Prostate gland (tissue), 2 donors: ENCODE data around the gene KLRC3.
A peak's percentile ranks its signal among the peaks of the same experiment; 100 is the strongest.

Experiments
- CTCF ChIP-seq, 4 experiments: fragments of 200-600 bp in 2 of 4; fragments of 450-650 bp in 2 of 4; sonication (generic) in 2 of 4; IDR thresholded peaks; 1 replicate in 3 of 4; 2 replicates in 1 of 4; pipeline ENCODE4 v1.5.1; 2016 to 2019; ENCODE audit warnings: antibody characterized with exemption in 4 of 4, mild to moderate bottlenecking in 2 of 4, moderate library complexity in 2 of 4
- POLR2A ChIP-seq: fragments of 450-650 bp; IDR thresholded peaks from one replicate; pipeline ENCODE4 v1.6.1; 2016; ENCODE audit warnings: antibody characterized with exemption, mild to moderate bottlenecking

GRCh38 chr12:10365696-10366405 is 54.5 kb downstream of the KLRC3 start:
- TF ChIP-seq CTCF (IDR thresholded peaks at IDR 0.05) (peak in 2 of 4 experiments; percentile 19), POLR2A (no peak)
